ENCODE measurements around the gene UVRAG.

DNA sequence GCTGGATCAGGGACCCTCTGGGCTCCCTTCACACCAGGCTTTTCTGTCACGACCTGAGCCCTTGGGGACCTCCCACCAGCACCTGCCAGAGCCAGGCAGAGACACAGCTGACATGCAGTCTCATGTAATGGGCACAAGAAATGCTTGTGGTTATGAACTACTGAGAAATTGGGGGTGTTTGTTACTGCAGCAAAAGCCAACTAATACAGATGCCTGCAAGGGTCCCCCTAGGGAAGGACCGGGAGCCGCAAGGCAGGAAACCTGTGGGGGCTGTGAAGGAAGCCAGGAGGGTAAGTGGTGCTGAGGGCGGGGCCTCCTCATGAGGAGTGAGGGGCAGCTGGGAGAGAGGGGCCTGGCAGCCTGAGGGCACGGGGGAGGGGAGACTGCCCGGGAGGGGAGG lies 374.7 kb downstream of the UVRAG start:
- TF ChIP-seq CTCF (IDR thresholded peaks at IDR 0.05; ENCODE audit: low read depth, low read length): no peak
- TF ChIP-seq EZH2phosphoT487 (IDR thresholded peaks at IDR 0.05; ENCODE audit: low read depth): no peak

All from OCI-LY3 (cell line).